Activated T-cell treated with anti-CD3 and anti-CD28 coated beads for 1 hour (primary cell): Measurements from ENCODE around the gene LEP.

Experiments
- DNase-seq: peaks from one replicate; pipeline ENCODE4 v3.0.0-alpha.2; 2020; ENCODE audit warnings: low read depth

LEP gene

GRCh38 chr7:128247108-128247507, 6.0 kb downstream of the LEP start:
- DNase-seq, result no peak

DNA sequence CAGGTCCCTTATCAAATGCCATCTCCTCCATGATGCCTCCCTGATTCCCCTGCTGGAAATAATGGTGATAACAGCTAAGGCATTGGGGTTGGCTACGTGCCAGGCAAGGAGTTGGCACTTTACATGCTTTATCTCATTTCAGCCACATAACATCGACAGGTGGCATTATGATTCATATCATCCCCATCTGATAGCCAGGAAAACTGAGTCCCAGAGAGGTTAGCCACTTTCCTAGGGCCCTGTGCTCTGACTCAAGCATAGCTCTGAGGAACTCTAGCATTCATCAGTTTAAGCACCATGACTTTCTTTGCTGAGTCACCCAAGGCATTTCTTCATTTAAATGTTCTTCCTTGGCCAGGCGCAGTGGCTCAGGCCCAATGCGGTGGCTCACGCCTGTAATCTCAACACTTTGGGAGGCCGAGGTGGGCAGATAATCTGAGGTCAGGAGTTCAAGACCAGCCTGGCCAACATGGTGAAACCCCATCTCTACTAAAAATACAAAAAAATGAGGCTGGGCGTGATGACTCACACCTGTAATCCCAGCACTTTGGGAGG, 6.6 kb downstream of the LEP start:
- no peak for DNase-seq

DNA sequence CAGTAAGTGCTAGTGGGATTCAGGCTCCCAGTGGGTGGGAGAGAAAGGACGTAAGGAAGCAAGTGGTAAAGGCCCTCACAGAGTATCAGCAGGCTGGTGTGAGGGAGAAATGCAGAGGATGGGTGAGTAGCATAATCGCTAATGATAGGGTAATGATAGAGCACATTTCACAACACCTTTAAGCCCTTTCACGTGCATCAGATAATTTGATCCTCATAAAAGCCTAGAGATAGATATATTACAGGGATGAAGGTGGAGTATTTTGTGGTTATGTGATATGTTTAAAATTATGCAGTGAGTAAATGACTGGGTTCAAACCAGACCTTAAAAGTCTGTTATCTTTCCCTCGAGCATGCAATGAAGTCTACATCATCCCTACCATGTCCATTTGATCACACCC, 10.3 kb downstream of the LEP start:
- no peak for DNase-seq

- DNase-seq, result no peak
Observed at GRCh38 chr7:128253701-128254100, 12.6 kb downstream of the LEP start.

DNA sequence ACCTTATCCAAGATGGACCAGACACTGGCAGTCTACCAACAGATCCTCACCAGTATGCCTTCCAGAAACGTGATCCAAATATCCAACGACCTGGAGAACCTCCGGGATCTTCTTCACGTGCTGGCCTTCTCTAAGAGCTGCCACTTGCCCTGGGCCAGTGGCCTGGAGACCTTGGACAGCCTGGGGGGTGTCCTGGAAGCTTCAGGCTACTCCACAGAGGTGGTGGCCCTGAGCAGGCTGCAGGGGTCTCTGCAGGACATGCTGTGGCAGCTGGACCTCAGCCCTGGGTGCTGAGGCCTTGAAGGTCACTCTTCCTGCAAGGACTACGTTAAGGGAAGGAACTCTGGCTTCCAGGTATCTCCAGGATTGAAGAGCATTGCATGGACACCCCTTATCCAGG, 13.4 kb downstream of the LEP start:
- DNase-seq, result no peak

DNA sequence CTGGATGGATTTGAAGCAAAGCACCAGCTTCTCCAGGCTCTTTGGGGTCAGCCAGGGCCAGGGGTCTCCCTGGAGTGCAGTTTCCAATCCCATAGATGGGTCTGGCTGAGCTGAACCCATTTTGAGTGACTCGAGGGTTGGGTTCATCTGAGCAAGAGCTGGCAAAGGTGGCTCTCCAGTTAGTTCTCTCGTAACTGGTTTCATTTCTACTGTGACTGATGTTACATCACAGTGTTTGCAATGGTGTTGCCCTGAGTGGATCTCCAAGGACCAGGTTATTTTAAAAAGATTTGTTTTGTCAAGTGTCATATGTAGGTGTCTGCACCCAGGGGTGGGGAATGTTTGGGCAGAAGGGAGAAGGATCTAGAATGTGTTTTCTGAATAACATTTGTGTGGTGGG, 14.2 kb downstream of the LEP start:
- no peak for DNase-seq

- DNase-seq, result no peak
Observed at GRCh38 chr7:128257458-128257857, 16.4 kb downstream of the LEP start.

DNA sequence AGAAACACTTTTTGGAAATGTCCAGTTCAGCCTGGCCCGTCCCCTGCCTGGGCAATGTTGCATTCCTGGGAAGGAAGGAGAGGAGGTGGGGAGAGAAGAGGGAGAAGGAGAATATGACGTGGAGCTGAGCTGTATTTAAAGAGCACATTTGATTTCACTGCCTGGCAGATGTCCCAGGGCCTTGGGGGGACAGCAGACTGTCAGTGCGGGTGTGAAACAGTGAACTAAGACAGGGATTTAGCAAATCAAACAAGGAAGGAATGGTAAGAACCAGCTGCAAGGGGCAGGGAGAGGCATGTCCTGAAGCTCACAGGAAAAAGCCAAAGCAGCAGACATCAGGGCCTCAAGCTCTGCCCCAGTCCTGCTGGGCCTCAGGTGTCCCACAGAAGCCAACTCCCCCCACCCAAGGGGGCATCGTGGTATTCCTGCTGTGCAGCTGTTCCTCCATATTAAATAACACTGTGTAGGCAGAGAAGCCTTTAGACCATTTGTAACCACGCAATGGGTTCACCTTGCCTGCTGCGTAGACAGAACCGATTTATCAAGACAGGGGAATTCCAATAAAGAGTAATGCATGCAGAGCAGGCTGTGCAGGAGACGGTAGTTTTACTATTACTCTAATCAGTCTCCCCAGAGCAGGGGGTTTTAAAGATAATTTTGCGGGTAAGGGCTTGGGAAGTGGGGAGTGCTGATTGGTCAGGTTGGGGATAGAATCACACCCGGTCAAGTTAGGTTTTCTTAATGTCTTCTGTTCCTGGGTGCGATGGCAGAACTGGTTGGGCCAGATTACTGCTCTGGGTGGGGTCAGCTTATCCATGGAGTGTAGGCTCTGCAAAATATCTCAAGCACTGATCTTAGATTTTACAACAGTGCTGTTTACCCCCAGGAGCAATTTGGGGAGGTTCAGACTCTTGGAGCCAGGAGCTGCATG, 18.3 kb downstream of the LEP start:
- no peak for DNase-seq

- DNase-seq, result no peak
Observed at GRCh38 chr7:128260069-128260795, 19.2 kb downstream of the LEP start.

- no peak for DNase-seq
Observed at GRCh38 chr7:128262273-128263028, 21.4 kb downstream of the LEP start.

- no peak for DNase-seq
Observed at GRCh38 chr7:128263420-128263819, 22.3 kb downstream of the LEP start.

- DNase-seq, result no peak
Observed at GRCh38 chr7:128264477-128264876, 23.4 kb downstream of the LEP start.

DNA sequence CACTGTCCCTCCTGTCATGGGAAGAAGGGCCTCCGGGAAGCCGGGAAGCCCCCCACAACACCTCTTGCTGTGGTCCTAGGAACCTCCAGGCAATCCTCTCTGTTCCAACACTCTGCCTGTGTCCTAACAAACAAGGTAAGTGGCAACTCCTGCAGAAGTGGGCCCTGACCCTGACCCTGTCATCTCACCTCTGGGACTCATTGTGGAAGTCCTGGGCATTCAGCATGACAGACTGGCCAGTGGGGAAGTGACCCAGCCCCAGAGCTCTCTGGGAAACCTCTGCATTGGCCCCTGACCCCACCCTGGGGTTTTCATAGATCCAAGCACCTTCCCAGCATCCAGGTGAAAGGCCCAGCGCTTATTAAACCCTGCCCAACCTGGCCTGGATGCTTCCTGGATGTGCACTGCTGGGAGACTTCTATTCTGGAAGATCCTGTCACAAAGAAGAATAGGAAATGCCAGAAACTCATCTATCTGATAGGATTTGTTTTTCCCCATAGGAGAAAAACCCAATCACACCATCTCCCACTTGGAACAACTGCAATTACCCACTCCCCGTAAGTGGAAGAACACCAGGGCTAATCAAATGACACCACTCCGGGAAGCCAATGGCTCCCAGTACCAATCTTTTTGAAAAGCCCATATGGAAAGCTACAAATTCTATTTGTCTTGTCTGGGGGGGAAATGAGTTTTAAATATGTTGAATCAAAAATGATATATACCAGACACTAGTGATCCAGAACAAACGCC, 24.3 kb downstream of the LEP start:
- DNase-seq, result no peak

DNA sequence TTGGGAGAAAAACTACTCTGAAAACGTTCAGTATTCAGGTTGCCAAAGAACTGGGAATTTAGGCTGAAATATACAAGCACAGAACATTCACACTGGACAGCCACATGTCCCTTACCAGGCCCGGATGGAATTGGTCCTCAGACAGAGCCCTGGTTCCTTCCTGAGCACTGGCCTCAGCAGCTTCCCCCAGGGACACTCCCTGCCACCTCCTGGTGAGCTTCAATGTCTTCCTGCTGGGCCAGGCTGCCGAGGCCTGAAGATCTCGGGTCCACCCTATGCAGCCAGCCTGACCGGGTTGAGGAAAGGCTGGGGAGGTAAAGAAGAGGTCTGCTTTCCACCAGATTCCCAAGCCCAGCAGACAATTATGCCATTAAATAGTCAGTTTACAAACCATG, 24.8 kb downstream of the LEP start:
- DNase-seq, result no peak

GRCh38 chr7:128266529-128266882, 25.4 kb downstream of the LEP start:
- DNase-seq, result no peak

GRCh38 chr7:128266883-128267594, 26.0 kb downstream of the LEP start:
- DNase-seq, result no peak

DNA sequence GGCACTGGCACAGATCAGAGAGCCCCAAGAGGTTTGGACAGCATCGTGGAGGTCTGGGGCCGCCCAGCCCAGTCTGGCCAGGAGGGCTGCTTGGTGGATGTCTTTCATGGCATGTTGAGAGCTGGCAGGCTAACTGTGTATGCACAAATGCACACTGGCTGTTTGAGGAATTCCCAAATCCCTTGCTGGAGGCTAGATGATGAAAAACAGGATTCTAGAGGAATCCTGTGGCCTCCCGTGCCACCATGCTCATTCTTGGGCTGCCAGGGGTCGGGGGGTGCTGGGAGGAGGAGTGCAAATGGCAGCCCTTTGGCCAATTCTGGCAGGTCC, 26.5 kb downstream of the LEP start:
- DNase-seq, result no peak

DNA sequence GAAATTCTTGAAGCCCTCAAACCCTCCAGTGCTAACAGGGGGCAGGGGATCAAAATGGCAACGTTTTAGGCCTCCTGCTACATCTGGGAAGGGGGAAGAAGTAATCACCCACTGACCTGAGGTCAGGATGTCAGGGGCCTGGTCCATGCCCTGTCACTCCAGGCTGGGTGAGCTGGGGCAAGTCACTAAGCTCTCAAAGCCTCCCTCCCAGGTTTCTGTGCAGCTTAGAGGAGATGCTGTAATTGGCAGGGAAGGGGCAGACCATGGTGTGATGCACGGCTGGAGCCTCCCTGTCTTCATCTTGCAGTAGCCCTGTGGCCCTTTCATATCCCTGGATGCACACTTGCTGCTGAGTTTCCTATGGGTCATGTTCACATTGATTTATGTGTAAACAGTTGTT, 27.2 kb downstream of the LEP start:
- no peak for DNase-seq

DNA sequence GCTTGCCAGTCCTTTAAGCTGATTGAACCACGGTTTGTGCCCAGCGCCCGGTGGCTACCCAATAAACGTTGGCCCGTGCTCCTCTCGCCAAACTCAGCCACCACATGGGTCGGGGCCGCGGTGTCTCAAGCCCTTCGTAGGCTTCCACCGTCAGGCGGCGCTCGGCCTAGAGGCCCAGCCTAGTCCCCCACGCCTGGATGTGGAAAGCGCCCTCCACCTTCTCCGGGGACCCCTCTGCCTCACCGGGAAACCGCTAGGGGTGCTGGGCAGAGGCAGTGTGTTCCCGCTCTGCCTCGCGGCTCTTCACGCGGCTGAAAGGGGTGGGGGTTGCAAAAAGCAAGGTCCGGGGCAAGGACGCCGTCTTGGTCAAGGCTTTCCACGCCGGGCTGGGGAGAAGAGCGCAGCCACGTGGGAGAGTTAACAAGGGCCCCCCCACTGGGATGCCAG, 29.8 kb downstream of the LEP start:
- DNase-seq, result no peak

DNA sequence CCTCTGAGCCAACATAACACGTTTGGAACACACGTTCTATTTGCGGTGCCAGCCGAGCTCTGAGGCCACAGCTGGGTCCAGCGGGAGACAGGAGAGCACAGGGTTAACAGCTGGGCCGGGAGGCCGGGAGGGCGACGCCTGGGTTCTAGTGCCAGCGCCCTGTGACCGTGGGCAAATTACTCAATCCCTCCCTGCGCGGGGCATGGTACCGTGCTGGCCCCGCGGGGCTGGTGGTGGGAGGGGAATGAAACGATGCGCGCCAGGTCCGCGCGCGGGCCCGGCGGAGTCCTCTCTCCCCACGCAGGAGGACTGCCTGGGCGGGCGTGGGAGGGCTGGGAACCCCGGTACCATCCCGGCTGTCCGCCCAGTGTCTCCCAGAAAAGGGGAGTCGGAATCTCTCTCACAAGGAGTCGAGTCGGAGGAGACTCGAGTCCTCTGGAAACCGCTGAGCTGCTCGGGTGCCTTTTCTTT, 30.4 kb downstream of the LEP start:
- DNase-seq, result no peak

GRCh38 chr7:128271942-128272481, 30.9 kb downstream of the LEP start:
- no peak for DNase-seq
